Brain microvascular endothelial cell (primary cell): ENCODE data around the gene MEIKIN.

Experiments used
- DNase-seq: peaks from one replicate; pipeline ENCODE4 v3.0.0-alpha.2; 2020
- H3K27ac ChIP-seq: fragments of 250-450 bp; sonication (Bioruptor Pico); 2 replicates; pipeline ENCODE4 v1.5.1; 2020; ENCODE audit warnings: mild to moderate bottlenecking, moderate library complexity
- H3K27me3 ChIP-seq: fragments of 250-450 bp; sonication (Bioruptor Pico); replicated peaks from 2 replicates; pipeline ENCODE4 v1.5.1; 2020; ENCODE audit warnings: mild to moderate bottlenecking
- H3K36me3 ChIP-seq: fragments of 250-450 bp; sonication (Bioruptor Pico); replicated peaks from 2 replicates; pipeline ENCODE4 v1.5.1; 2020; ENCODE audit warnings: mild to moderate bottlenecking
- H3K4me3 ChIP-seq: 2 replicates; pipeline ENCODE4 v1.5.1; 2011; ENCODE audit warnings: low read depth, mild to moderate bottlenecking, control low read depth, low read length, moderate library complexity
- CTCF ChIP-seq: IDR thresholded peaks from 2 replicates; pipeline ENCODE4 v1.5.1; 2011; ENCODE audit warnings: low read depth, mild to moderate bottlenecking, moderate library complexity, low read length, control low read depth, inconsistent platforms; ENCODE audit errors: missing control alignments
- in situ Hi-C: cut with HindIII; loops from 2 replicates; pipeline ENCODE4 v1.10.0; 2017; ENCODE audit warnings: low sequenced_read_pairs, low pct_ligation_motif_present

MEIKIN gene

GRCh38 chr5:131944702-131945550 is 537 bp downstream of the MEIKIN start:
- no peak overlapping the region for H3K27ac ChIP-seq
- no peaks in the 10 kb centered on the region for H3K27me3 ChIP-seq
- H3K36me3 ChIP-seq, result no peaks in the 10 kb centered on the region
- in situ Hi-C loops, result no loop called here
- TF ChIP-seq CTCF, result no peak
- H3K4me3 ChIP-seq, result no peak overlapping the region
- DNase-seq, result no peak

- Histone ChIP-seq H3K4me3 (no peak overlapping the region), H3K36me3 (no peaks in the 10 kb centered on the region), H3K27me3 (no peaks in the 10 kb centered on the region), H3K27ac (no peak overlapping the region)
- in situ Hi-C loops, result no loop called here
- DNase-seq, result no peak
- TF ChIP-seq CTCF, result no peak
These were observed 1.5 kb downstream of the MEIKIN start for GRCh38 chr5:131943916-131944315.

GRCh38 chr5:131942016-131942415 is 3.4 kb downstream of the MEIKIN start:
- in situ Hi-C loops, result no loop called here
- H3K27me3 ChIP-seq, result no peaks in the 10 kb centered on the region
- no peak for TF ChIP-seq CTCF
- H3K36me3 ChIP-seq, result no peaks in the 10 kb centered on the region
- no peak overlapping the region for H3K27ac ChIP-seq
- no peak overlapping the region for H3K4me3 ChIP-seq
- no peak for DNase-seq

- no peak overlapping the region for H3K4me3 ChIP-seq
- no peak for TF ChIP-seq CTCF
- H3K36me3 ChIP-seq, result no peaks in the 10 kb centered on the region
- in situ Hi-C loops, result no loop called here
- no peak overlapping the region for H3K27ac ChIP-seq
- no peaks in the 10 kb centered on the region for H3K27me3 ChIP-seq
- DNase-seq, result no peak
These were observed 5.6 kb downstream of the MEIKIN start for GRCh38 chr5:131939690-131940345.

- TF ChIP-seq CTCF, result no peak
- in situ Hi-C loops, result no loop called here
- no peaks in the 10 kb centered on the region for H3K27me3 ChIP-seq
- no peak overlapping the region for H3K27ac ChIP-seq
- no peak for DNase-seq
- H3K4me3 ChIP-seq, result no peak overlapping the region
- H3K36me3 ChIP-seq, result no peaks in the 10 kb centered on the region
These were observed 13.2 kb downstream of the MEIKIN start for GRCh38 chr5:131932235-131932634.
